ENCODE measurements around the gene USE1. TPM values are rescaled to one million over a fixed set of nuclear protein-coding genes. Genes with fewer than 3 reads are reported as not detected.
A peak's percentile ranks its signal among the peaks of the same experiment; 100 is the strongest.

Gene USE1
- total and polyA plus RNA-seq, 9 of the 15 experiments (the other 6 are each of a cell fraction or from before 2014, with no cell fraction given) = 17.3 to 52.4 (median 34.0) TPM

DNA sequence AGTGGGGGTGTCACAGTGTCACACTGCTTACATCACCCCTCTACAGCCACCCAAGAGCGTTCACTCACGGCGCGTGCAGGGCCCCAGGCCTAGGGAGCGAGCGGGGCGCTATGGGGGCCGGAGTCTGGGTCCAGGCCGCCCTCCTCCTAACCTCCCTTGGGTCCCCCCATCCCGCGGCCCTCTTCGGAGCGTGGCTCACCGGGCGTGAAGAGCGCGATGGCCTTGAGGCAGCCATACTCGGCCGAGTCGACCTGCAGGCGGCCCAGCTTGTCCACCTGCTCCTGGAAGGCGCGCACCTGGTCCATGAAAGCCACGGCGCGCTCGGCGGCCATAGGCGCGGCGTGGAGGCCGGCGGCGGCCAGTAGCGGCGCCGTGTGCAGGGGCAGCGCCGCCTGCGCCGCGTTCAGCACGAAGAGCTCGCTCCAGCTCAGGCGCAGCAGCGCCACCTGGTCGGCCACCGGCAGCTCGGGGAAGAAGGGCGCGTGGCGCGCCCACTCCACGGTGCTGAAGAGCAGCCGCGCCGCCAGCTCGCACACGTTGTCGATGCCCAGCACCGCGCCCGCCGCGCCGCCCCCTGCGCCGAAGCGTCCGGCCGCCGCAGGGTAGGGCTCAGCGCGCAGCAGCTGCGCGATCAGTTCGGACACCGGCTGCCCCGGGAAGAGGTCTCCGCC, 20.3 kb downstream of the USE1 start (continued):
- TF ChIP-seq, protein P1, sequence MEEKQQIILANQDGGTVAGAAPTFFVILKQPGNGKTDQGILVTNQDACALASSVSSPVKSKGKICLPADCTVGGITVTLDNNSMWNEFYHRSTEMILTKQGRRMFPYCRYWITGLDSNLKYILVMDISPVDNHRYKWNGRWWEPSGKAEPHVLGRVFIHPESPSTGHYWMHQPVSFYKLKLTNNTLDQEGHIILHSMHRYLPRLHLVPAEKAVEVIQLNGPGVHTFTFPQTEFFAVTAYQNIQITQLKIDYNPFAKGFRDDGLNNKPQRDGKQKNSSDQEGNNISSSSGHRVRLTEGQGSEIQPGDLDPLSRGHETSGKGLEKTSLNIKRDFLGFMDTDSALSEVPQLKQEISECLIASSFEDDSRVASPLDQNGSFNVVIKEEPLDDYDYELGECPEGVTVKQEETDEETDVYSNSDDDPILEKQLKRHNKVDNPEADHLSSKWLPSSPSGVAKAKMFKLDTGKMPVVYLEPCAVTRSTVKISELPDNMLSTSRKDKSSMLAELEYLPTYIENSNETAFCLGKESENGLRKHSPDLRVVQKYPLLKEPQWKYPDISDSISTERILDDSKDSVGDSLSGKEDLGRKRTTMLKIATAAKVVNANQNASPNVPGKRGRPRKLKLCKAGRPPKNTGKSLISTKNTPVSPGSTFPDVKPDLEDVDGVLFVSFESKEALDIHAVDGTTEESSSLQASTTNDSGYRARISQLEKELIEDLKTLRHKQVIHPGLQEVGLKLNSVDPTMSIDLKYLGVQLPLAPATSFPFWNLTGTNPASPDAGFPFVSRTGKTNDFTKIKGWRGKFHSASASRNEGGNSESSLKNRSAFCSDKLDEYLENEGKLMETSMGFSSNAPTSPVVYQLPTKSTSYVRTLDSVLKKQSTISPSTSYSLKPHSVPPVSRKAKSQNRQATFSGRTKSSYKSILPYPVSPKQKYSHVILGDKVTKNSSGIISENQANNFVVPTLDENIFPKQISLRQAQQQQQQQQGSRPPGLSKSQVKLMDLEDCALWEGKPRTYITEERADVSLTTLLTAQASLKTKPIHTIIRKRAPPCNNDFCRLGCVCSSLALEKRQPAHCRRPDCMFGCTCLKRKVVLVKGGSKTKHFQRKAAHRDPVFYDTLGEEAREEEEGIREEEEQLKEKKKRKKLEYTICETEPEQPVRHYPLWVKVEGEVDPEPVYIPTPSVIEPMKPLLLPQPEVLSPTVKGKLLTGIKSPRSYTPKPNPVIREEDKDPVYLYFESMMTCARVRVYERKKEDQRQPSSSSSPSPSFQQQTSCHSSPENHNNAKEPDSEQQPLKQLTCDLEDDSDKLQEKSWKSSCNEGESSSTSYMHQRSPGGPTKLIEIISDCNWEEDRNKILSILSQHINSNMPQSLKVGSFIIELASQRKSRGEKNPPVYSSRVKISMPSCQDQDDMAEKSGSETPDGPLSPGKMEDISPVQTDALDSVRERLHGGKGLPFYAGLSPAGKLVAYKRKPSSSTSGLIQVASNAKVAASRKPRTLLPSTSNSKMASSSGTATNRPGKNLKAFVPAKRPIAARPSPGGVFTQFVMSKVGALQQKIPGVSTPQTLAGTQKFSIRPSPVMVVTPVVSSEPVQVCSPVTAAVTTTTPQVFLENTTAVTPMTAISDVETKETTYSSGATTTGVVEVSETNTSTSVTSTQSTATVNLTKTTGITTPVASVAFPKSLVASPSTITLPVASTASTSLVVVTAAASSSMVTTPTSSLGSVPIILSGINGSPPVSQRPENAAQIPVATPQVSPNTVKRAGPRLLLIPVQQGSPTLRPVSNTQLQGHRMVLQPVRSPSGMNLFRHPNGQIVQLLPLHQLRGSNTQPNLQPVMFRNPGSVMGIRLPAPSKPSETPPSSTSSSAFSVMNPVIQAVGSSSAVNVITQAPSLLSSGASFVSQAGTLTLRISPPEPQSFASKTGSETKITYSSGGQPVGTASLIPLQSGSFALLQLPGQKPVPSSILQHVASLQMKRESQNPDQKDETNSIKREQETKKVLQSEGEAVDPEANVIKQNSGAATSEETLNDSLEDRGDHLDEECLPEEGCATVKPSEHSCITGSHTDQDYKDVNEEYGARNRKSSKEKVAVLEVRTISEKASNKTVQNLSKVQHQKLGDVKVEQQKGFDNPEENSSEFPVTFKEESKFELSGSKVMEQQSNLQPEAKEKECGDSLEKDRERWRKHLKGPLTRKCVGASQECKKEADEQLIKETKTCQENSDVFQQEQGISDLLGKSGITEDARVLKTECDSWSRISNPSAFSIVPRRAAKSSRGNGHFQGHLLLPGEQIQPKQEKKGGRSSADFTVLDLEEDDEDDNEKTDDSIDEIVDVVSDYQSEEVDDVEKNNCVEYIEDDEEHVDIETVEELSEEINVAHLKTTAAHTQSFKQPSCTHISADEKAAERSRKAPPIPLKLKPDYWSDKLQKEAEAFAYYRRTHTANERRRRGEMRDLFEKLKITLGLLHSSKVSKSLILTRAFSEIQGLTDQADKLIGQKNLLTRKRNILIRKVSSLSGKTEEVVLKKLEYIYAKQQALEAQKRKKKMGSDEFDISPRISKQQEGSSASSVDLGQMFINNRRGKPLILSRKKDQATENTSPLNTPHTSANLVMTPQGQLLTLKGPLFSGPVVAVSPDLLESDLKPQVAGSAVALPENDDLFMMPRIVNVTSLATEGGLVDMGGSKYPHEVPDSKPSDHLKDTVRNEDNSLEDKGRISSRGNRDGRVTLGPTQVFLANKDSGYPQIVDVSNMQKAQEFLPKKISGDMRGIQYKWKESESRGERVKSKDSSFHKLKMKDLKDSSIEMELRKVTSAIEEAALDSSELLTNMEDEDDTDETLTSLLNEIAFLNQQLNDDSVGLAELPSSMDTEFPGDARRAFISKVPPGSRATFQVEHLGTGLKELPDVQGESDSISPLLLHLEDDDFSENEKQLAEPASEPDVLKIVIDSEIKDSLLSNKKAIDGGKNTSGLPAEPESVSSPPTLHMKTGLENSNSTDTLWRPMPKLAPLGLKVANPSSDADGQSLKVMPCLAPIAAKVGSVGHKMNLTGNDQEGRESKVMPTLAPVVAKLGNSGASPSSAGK (IDR thresholded peaks at IDR 0.05) = no peak
- no peak for TF ChIP-seq ETS2 (tag; IDR thresholded peaks at IDR 0.05; ENCODE audit: borderline replicate concordance, poor library complexity, severe bottlenecking)
- peak; percentile 91; the same call in 1 of the 2 replicates for TF ChIP-seq MED1 (CRISPR knock-in tag; IDR thresholded peaks at IDR 0.05; ENCODE audit: borderline replicate concordance)
- no peak for TF ChIP-seq SMAD2 (IDR thresholded peaks at IDR 0.05; ENCODE audit: low read depth, low read length)
- no peak for TF ChIP-seq PRDM10 (IDR thresholded peaks at IDR 0.05; ENCODE audit: partially characterized antibody)
- TF ChIP-seq ILK (tag; IDR thresholded peaks at IDR 0.05; ENCODE audit: borderline replicate concordance, low read depth) = no peak
- TF ChIP-seq THAP12 (CRISPR knock-in tag; IDR thresholded peaks at IDR 0.05) = peak; percentile 75
- TF ChIP-seq TRIM28 (IDR thresholded peaks at IDR 0.05) = no peak
- no peak; the same call in 1 of the 2 replicates for TF ChIP-seq TCF3 (CRISPR knock-in tag; IDR thresholded peaks at IDR 0.05)

Data from K562 (cell line).